Chondrocyte (in vitro differentiated cells): Measurements from ENCODE around the gene TENT4A. TPM values are rescaled to one million over a fixed set of nuclear protein-coding genes. Genes with fewer than 3 reads are reported as not detected.

Experiments used
- DNase-seq: peaks from one replicate; pipeline ENCODE4 v3.0.0; 2021; ENCODE audit warnings: mixed read lengths, low spot score
- H3K27ac Mint-ChIP-seq: one replicate; pipeline ENCODE4 v1.8.0; 2021; ENCODE audit warnings: mild to moderate bottlenecking, moderate library complexity, mixed read lengths; ENCODE audit not compliant: unreplicated experiment
- H3K27me3 Mint-ChIP-seq: 2 replicates; pipeline ENCODE4 v1.8.0; 2021; ENCODE audit warnings: low read depth, mixed read lengths
- H3K36me3 Mint-ChIP-seq: 2 replicates; pipeline ENCODE4 v1.8.0; 2021; ENCODE audit warnings: low read depth, mixed read lengths
- H3K4me1 Mint-ChIP-seq: 2 replicates; pipeline ENCODE4 v1.8.0; 2021; ENCODE audit warnings: low read depth, mild to moderate bottlenecking, mixed read lengths
- H3K4me3 Mint-ChIP-seq: one replicate; pipeline ENCODE4 v1.8.0; 2021; ENCODE audit warnings: mild to moderate bottlenecking, moderate library complexity, mixed read lengths; ENCODE audit not compliant: unreplicated experiment
- H3K9me3 Mint-ChIP-seq: 2 replicates; pipeline ENCODE4 v1.8.0; 2021; ENCODE audit warnings: low read depth, mixed read lengths
- CTCF ChIP-seq: fragments of 200-600 bp; sonication (generic); IDR thresholded peaks from 2 replicates; pipeline ENCODE4 v1.5.0; 2021; ENCODE audit warnings: antibody characterized with exemption, mild to moderate bottlenecking, moderate library complexity
- total RNA-seq: library from RNA; stranded (reverse); gene quantifications from 3 replicates; pipeline ENCODE4 v1.2.1, GENCODE V29; 2021

TENT4A gene
- total RNA-seq, 1 donor from 2014 or later, result 21.5 TPM

- Mint-ChIP-seq H3K27me3 (peaks cover 6% of the 10 kb centered on the region), H3K4me3 (no peak overlapping the region), H3K27ac (no peak overlapping the region), H3K36me3 (no peaks in the 10 kb centered on the region), H3K4me1 (peaks cover 4% of the 10 kb centered on the region), H3K9me3 (no peaks in the 10 kb centered on the region)
- TF ChIP-seq CTCF, result peak; percentile 30
- DNase-seq, result no peak
Observed at GRCh38 chr5:6788956-6789649, 75.9 kb downstream of the TENT4A start.

- no peak for TF ChIP-seq CTCF
- DNase-seq, result no peak
- Mint-ChIP-seq H3K27me3 (peaks cover 8% of the 10 kb centered on the region), H3K9me3 (no peaks in the 10 kb centered on the region), H3K4me3 (no peak overlapping the region), H3K27ac (no peak overlapping the region), H3K36me3 (peaks cover 1% of the 10 kb centered on the region), H3K4me1 (peaks cover 4% of the 10 kb centered on the region)
Observed at GRCh38 chr5:6790346-6790865, 77.2 kb downstream of the TENT4A start.

- H3K27me3 Mint-ChIP-seq, result peaks cover 8% of the 10 kb centered on the region
- H3K4me3 Mint-ChIP-seq, result no peak overlapping the region
- no peak for DNase-seq
- peaks cover 1% of the 10 kb centered on the region for H3K36me3 Mint-ChIP-seq
- no peaks in the 10 kb centered on the region for H3K9me3 Mint-ChIP-seq
- H3K4me1 Mint-ChIP-seq, result no peaks in the 10 kb centered on the region
- H3K27ac Mint-ChIP-seq, result no peak overlapping the region
- TF ChIP-seq CTCF, result no peak
Observed at GRCh38 chr5:6791031-6791430, 77.8 kb downstream of the TENT4A start.

- DNase-seq, result no peak
- Mint-ChIP-seq H3K27me3 (peaks cover 11% of the 10 kb centered on the region), H3K27ac (no peak overlapping the region), H3K36me3 (peaks cover 1% of the 10 kb centered on the region), H3K9me3 (no peaks in the 10 kb centered on the region), H3K4me1 (no peaks in the 10 kb centered on the region), H3K4me3 (no peak overlapping the region)
- TF ChIP-seq CTCF, result no peak
Observed at GRCh38 chr5:6792376-6792775, 79.1 kb downstream of the TENT4A start.

GRCh38 chr5:6792911-6793471, 79.8 kb downstream of the TENT4A start:
- TF ChIP-seq CTCF, result no peak
- no peak overlapping the region for H3K27ac Mint-ChIP-seq
- DNase-seq, result no peak

More at GRCh38 chr5:6792911-6793471, 79.8 kb downstream of the TENT4A start:
- Mint-ChIP-seq H3K4me3 (no peak overlapping the region), H3K4me1 (no peaks in the 10 kb centered on the region), H3K9me3 (no peaks in the 10 kb centered on the region), H3K27me3 (peaks cover 11% of the 10 kb centered on the region), H3K36me3 (peaks cover 1% of the 10 kb centered on the region)
